GM21528 (cell line): ENCODE results near the gene IL16.

Experiments used
- ATAC-seq: cut with Tn5 transposase; IDR thresholded peaks from one replicate; pipeline ENCODE4 v1.9.1; 2021; ENCODE audit warnings: mild to moderate bottlenecking, moderate library complexity; ENCODE audit not compliant: unreplicated experiment, low FRiP score

The IL16 gene

GRCh38 chr15:81271761-81272644, 75.3 kb downstream of the IL16 start:
- ATAC-seq, result no peak

- ATAC-seq, result no peak
Measured at GRCh38 chr15:81273200-81273599, 76.5 kb downstream of the IL16 start.

- no peak for ATAC-seq
Measured at GRCh38 chr15:81273855-81274254, 77.2 kb downstream of the IL16 start.

- ATAC-seq, result no peak
Measured at GRCh38 chr15:81274255-81274654, 77.6 kb downstream of the IL16 start.

GRCh38 chr15:81274931-81275707, 78.4 kb downstream of the IL16 start:
- ATAC-seq, result peak; percentile 90

- no peak for ATAC-seq
Measured at GRCh38 chr15:81275711-81276392, 79.2 kb downstream of the IL16 start.

- ATAC-seq, result no peak
Measured at GRCh38 chr15:81276967-81277366, 80.3 kb downstream of the IL16 start.

- no peak for ATAC-seq
Measured at GRCh38 chr15:81277851-81278250, 81.2 kb downstream of the IL16 start.

GRCh38 chr15:81278306-81279029, 81.8 kb downstream of the IL16 start:
- no peak for ATAC-seq

GRCh38 chr15:81279621-81280485, 83.2 kb downstream of the IL16 start:
- ATAC-seq, result no peak

GRCh38 chr15:81280696-81281455, 84.2 kb downstream of the IL16 start:
- no peak for ATAC-seq

GRCh38 chr15:81281456-81281735, 84.7 kb downstream of the IL16 start:
- no peak for ATAC-seq

GRCh38 chr15:81281766-81282605, 85.3 kb downstream of the IL16 start:
- no peak for ATAC-seq

GRCh38 chr15:81282606-81282895, 85.9 kb downstream of the IL16 start:
- ATAC-seq, result no peak

GRCh38 chr15:81282911-81283310, 86.2 kb downstream of the IL16 start:
- no peak for ATAC-seq

- no peak for ATAC-seq
Measured at GRCh38 chr15:81284256-81285031, 87.8 kb downstream of the IL16 start.

- ATAC-seq, result no peak
Measured at GRCh38 chr15:81285461-81285860, 88.8 kb downstream of the IL16 start.
